Erythroblast (primary cell): ENCODE results near the gene SCYL1.

Experiments used
- GATA1 ChIP-seq: IDR thresholded peaks from 2 replicates; pipeline ENCODE4 v1.6.1; 2011; ENCODE audit warnings: low read depth, mild to moderate bottlenecking, control low read depth, low read length, moderate library complexity
- POLR2A ChIP-seq: IDR thresholded peaks from 2 replicates; pipeline ENCODE4 v1.6.1; 2011; ENCODE audit warnings: mild to moderate bottlenecking, low read length

GRCh38 chr11:65491163-65491465, 33.8 kb upstream of the SCYL1 start:
- TF ChIP-seq POLR2A (no peak), GATA1 (no peak)
